Vagina (tissue), 2 donors: ENCODE data around the gene PRSS23. TPM values are rescaled to one million over a fixed set of nuclear protein-coding genes. Genes with fewer than 3 reads are reported as not detected.

Source experiments
- DNase-seq, 2 donors: peaks; one replicate each; pipeline ENCODE4 v3.0.0-alpha.2; 2017; ENCODE audit errors: extremely low spot score in 2 of 2
- H3K27ac ChIP-seq: fragments of 200-600 bp; sonication (generic); one replicate; pipeline ENCODE4 v1.5.1; 2019
- H3K27me3 ChIP-seq: fragments of 200-600 bp; sonication (generic); one replicate; pipeline ENCODE4 v1.5.1; 2019
- H3K36me3 ChIP-seq, 2 donors: fragments of 200-600 bp; sonication (generic); one replicate each; pipeline ENCODE4 v1.5.1; 2017 to 2019
- H3K4me1 ChIP-seq: fragments of 200-600 bp; sonication (generic); one replicate; pipeline ENCODE4 v1.5.1; 2019
- H3K4me3 ChIP-seq, 2 donors: fragments of 200-600 bp; sonication (generic); 1 replicate in 1 of 2; 2 replicates in 1 of 2; pipeline ENCODE4 v1.5.1; 2016 to 2019
- H3K9me3 ChIP-seq: fragments of 200-600 bp; sonication (generic); one replicate; pipeline ENCODE4 v1.5.1; 2019
- POLR2A ChIP-seq, 2 donors: fragments of 450-650 bp; IDR thresholded peaks; one replicate each; pipeline ENCODE4 v1.6.1; 2017; ENCODE audit warnings: antibody characterized with exemption in 2 of 2, mild to moderate bottlenecking in 2 of 2, moderate library complexity in 2 of 2
- POLR2AphosphoS5 ChIP-seq, 2 donors: sonication (generic); formaldehyde crosslinking; IDR thresholded peaks; one replicate each; pipeline ENCODE4 v1.9.0; 2017; ENCODE audit warnings: antibody characterized with exemption in 2 of 2, mild to moderate bottlenecking in 2 of 2, low read depth in 1 of 2; ENCODE audit not compliant: insufficient read depth in 1 of 2
- intact Hi-C: fragments of 100-400 bp; cut with DNase I; formaldehyde crosslinking; loops from one replicate; pipeline ENCODE4 v1.15.1; 2023
- total RNA-seq: library from RNA; depleted of rRNA; stranded (reverse); fragments of >200 nt; gene quantifications from one replicate; pipeline ENCODE4 v1.2.3, GENCODE V29; 2016
- TF ChIP-seq, protein P1 (sequence below), 3 experiments: fragments of 450-650 bp in 2 of 3; fragments of 200-600 bp in 1 of 3; sonication (generic) in 1 of 3; IDR thresholded peaks; one replicate each; pipeline ENCODE4 v1.5.1; 2017 to 2019; ENCODE audit warnings: antibody characterized with exemption in 3 of 3, mild to moderate bottlenecking in 2 of 3, moderate library complexity in 2 of 3

PRSS23 gene
- total RNA-seq, 1 donor from 2014 or later: 40.3 TPM

DNA sequence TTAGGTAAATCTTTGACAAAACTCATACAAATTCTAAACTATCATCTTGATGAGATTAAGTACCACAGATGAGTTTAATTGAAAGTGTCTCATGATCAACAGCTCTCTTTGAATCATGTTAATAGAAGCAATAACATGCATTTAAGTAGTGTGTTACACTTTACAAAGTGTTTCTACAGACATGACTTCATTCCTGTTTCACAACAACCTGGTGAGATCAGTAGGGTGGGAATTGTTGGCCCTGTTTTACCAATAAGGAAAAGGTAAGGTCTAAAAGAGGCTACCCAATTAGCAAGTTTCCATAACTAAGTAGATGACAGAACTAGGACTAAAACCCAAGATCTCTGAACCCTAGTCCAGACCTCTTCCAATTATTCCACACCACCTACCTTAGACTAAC lies 12.7 kb upstream of the PRSS23 start:
- intact Hi-C loops: no loop called here
- H3K4me3 ChIP-seq: no peak overlapping the region
- TF ChIP-seq, protein P1, sequence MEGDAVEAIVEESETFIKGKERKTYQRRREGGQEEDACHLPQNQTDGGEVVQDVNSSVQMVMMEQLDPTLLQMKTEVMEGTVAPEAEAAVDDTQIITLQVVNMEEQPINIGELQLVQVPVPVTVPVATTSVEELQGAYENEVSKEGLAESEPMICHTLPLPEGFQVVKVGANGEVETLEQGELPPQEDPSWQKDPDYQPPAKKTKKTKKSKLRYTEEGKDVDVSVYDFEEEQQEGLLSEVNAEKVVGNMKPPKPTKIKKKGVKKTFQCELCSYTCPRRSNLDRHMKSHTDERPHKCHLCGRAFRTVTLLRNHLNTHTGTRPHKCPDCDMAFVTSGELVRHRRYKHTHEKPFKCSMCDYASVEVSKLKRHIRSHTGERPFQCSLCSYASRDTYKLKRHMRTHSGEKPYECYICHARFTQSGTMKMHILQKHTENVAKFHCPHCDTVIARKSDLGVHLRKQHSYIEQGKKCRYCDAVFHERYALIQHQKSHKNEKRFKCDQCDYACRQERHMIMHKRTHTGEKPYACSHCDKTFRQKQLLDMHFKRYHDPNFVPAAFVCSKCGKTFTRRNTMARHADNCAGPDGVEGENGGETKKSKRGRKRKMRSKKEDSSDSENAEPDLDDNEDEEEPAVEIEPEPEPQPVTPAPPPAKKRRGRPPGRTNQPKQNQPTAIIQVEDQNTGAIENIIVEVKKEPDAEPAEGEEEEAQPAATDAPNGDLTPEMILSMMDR (IDR thresholded peaks at IDR 0.05): no peak
- no peak for TF ChIP-seq POLR2A (IDR thresholded peaks at IDR 0.05)
- TF ChIP-seq POLR2AphosphoS5 (IDR thresholded peaks at IDR 0.05; ENCODE audit: insufficient read depth in 1 of 2, low read depth in 1 of 2): no peak

DNA sequence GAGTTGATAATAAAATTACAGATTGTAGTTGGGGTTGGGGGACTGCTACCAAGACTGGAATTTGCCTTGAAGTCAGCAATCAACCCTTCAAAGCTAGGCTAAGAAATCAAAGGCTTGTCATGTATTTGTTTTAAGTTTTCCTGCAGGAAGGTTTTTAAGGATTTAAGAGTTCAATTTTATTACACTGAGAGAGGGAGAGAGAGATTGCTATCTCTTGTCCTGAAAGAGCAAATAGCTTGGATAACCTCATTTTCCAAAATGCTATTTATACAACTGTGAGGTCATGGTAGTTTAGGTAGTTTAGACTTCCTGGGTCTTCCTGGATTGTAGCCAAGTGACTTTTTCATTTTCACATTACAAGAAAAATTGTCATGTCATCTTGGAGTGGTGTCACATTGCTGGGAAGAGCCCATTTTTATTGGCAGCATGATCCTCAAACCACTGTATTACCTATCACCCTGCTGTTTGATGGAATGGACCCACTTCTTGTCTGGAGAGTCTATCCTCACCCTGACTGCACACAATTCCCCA lies 10.1 kb upstream of the PRSS23 start:
- H3K27ac ChIP-seq: no peak overlapping the region
- TF ChIP-seq POLR2A (IDR thresholded peaks at IDR 0.05) (no peak), POLR2AphosphoS5 (IDR thresholded peaks at IDR 0.05; ENCODE audit: insufficient read depth in 1 of 2, low read depth in 1 of 2) (no peak)
- TF ChIP-seq, protein P1 (IDR thresholded peaks at IDR 0.05): no peak
- H3K36me3 ChIP-seq: no peaks in the 10 kb centered on the region
- intact Hi-C loops: no loop called here
- H3K4me1 ChIP-seq: peaks cover 6% of the 10 kb centered on the region
- no peaks in the 10 kb centered on the region for H3K9me3 ChIP-seq
- H3K27me3 ChIP-seq: no peaks in the 10 kb centered on the region
- no peak overlapping the region for H3K4me3 ChIP-seq
- no peak for DNase-seq

More for the DNA sequence above, 12.7 kb upstream of the PRSS23 start:
- no peaks in the 10 kb centered on the region for H3K27me3 ChIP-seq
- DNase-seq: no peak
- peaks cover 27% of the 10 kb centered on the region for H3K4me1 ChIP-seq
- H3K36me3 ChIP-seq: no peaks in the 10 kb centered on the region
- H3K27ac ChIP-seq: no peak overlapping the region
- no peaks in the 10 kb centered on the region for H3K9me3 ChIP-seq

DNA sequence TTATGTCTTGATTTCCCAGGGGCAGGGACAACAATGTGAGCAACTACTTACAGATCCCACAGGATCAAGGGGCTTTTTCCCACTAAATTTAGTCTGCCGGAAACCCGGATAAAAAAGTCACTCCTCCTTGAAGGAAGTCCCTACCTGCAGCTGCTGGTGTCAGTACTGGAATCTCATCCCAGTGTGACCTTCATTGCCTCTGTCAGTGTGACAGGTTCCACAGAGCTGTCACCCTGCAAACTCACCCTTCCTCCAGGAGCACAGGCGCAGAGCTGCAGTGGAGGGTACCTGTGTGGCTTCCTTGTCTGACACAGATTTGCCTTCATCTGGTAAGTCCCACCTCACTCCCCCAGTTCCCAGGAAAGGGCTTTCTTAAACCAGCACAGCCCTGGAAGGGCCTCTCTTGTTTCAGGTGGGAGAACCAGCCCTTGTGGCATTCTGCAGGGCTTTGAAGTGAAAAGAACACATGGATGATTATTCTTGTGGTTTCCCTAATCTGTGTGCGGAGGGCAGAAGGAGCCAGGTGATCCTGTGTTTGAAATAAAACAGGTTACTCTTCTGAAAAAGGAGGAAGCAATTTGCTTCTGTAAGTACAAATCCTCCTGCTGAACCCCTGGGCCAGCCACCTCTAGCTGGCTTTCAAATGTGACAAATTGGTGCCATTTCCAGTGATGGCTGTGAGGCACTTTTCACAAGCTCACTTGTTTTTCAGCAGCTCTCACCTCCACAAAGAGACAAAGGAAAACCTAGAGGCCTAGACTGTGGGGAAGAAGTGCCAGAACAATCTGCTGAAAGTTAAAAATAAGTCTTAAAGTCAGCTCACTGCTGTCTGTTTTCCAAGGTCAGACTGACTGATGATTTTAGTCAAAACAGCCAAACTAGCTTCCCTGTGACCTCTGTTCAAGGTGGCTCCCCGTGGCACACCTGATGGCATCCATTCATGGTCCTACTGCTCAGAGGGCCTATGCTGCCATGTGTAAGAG lies 9.2 kb upstream of the PRSS23 start:
- Histone ChIP-seq H3K27me3 (no peaks in the 10 kb centered on the region), H3K4me1 (no peaks in the 10 kb centered on the region), H3K9me3 (no peaks in the 10 kb centered on the region), H3K36me3 (no peaks in the 10 kb centered on the region), H3K27ac (no peak overlapping the region), H3K4me3 (no peak overlapping the region)
- TF ChIP-seq POLR2AphosphoS5 (IDR thresholded peaks at IDR 0.05; ENCODE audit: insufficient read depth in 1 of 2, low read depth in 1 of 2): no peak
- TF ChIP-seq POLR2A (IDR thresholded peaks at IDR 0.05): no peak
- TF ChIP-seq, protein P1 (IDR thresholded peaks at IDR 0.05): no peak
- intact Hi-C loops: no loop called here
- no peak for DNase-seq

DNA sequence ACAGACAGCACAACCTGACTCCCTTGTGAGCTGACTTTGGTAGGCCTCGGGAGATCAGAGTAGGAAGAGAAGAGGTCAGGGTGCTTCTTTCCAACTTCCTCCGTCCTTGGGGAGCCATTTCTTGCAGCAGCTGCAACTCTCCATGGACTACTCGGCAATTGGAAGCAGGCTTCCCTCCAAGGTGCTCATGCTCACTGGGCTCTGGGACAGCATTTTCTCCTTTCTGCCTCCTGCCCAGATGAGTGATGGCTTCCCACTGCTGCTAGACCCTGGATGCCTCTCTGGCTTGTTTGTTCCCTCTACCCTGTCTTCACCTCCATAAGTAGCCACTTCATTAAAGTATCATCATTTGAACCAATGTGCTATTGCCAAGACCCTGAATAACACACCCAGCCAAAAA lies 8.2 kb upstream of the PRSS23 start:
- no peaks in the 10 kb centered on the region for H3K9me3 ChIP-seq
- H3K27ac ChIP-seq: no peak overlapping the region
- no peaks in the 10 kb centered on the region for H3K27me3 ChIP-seq
- DNase-seq: no peak
- intact Hi-C loops: no loop called here
- TF ChIP-seq POLR2A (IDR thresholded peaks at IDR 0.05) (no peak), POLR2AphosphoS5 (IDR thresholded peaks at IDR 0.05; ENCODE audit: insufficient read depth in 1 of 2, low read depth in 1 of 2) (no peak)
- TF ChIP-seq, protein P1 (IDR thresholded peaks at IDR 0.05): no peak
- no peaks in the 10 kb centered on the region for H3K4me1 ChIP-seq
- no peak overlapping the region for H3K4me3 ChIP-seq
- H3K36me3 ChIP-seq: no peaks in the 10 kb centered on the region

DNA sequence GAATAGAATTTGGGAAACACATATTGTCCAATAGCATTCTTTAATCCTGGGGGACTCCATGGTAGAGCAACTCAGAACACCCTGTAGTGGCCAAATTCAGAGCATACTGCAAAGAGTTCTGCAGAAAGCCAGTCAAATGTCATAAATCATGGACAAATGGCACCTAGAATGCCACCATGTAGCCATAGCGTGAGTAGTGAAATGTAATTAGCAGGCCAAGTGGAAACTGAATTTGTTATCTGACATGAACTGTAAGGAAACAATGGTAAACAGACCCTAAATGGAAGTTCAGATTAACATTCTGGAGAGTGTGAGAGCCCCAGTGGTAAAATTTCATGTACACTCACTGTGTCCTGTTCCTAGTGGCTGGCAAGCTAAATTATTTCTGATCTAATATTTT lies 7.0 kb upstream of the PRSS23 start:
- H3K36me3 ChIP-seq: no peaks in the 10 kb centered on the region
- no peak overlapping the region for H3K4me3 ChIP-seq
- H3K9me3 ChIP-seq: no peaks in the 10 kb centered on the region
- DNase-seq: no peak
- intact Hi-C loops: no loop called here
- H3K27me3 ChIP-seq: no peaks in the 10 kb centered on the region
- TF ChIP-seq POLR2A (IDR thresholded peaks at IDR 0.05) (no peak), POLR2AphosphoS5 (IDR thresholded peaks at IDR 0.05; ENCODE audit: insufficient read depth in 1 of 2, low read depth in 1 of 2) (no peak)
- TF ChIP-seq, protein P1 (IDR thresholded peaks at IDR 0.05): no peak
- H3K4me1 ChIP-seq: no peaks in the 10 kb centered on the region
- H3K27ac ChIP-seq: no peak overlapping the region
